A549 (cell line): Measurements from ENCODE around the gene MTRF1L. TPM values are rescaled to one million over a fixed set of nuclear protein-coding genes. Genes with fewer than 3 reads are reported as not detected.

ENCODE experiments used
- ATAC-seq, 2 experiments: fragments of 200-7000 bp in 1 of 2; fragments of >200 bp in 1 of 2; cut with Nextera tagmentation in 1 of 2; cut with Tn5 transposase in 1 of 2; 3 replicates each; pipeline versions ENCODE4 v1.8.0 to v1.9.1; 2018 to 2020; ENCODE audit warnings: mild to moderate bottlenecking in 1 of 2, moderate library complexity in 1 of 2
- CTCF ChIA-PET: fragments of 300-600 bp; sonication (Branson Sonifier 250); formaldehyde crosslinking; extraction: SDS; loops from one replicate; lab custom pipeline; 2021; ENCODE audit warnings: antibody characterized with exemption, inconsistent platforms; lab: Yijun Ruan, JAX
- POLR2A ChIA-PET: fragments of 350-600 bp; formaldehyde crosslinking; extraction: SDS; loops from one replicate; lab custom pipeline; 2021; ENCODE audit warnings: antibody characterized with exemption, inconsistent platforms; lab: Yijun Ruan, JAX
- DNase-seq, 2 experiments: peaks; one replicate each; pipeline versions ENCODE4 v3.0.0 to v3.0.0-alpha.2; 2011 to 2016; ENCODE audit warnings: low read depth in 1 of 2, low spot score in 1 of 2
- FAIRE-seq: peaks from 2 replicates; lab custom pipeline; 2011; peaks lifted over from hg19 to GRCh38; lab: Jason Lieb, UNC
- H3K27ac ChIP-seq, 2 experiments: fragments of >200 bp; sonication (Bioruptor Twin); formaldehyde crosslinking; 3 replicates each; pipeline ENCODE4 v1.5.1; 2016 to 2017
- H3K4me1 ChIP-seq: fragments of >200 bp; sonication (Bioruptor Twin); formaldehyde crosslinking; 3 replicates; pipeline ENCODE4 v1.6.1; 2016
- H3K4me2 ChIP-seq: fragments of >200 bp; sonication (Bioruptor Twin); formaldehyde crosslinking; 3 replicates; pipeline ENCODE4 v1.6.1; 2016
- H3K4me3 ChIP-seq: fragments of >200 bp; sonication (Bioruptor Twin); formaldehyde crosslinking; 3 replicates; pipeline ENCODE4 v1.5.1; 2016
- H3K9me3 ChIP-seq: fragments of >200 bp; sonication (Bioruptor Twin); formaldehyde crosslinking; 3 replicates; pipeline ENCODE4 v1.6.1; 2016
- CBX8 ChIP-seq: fragments of 200-600 bp; sonication (generic); IDR thresholded peaks from 2 replicates; pipeline ENCODE4 v1.6.1; 2016
- CHD4 ChIP-seq: fragments of 200-600 bp; sonication (generic); IDR thresholded peaks from 2 replicates; pipeline ENCODE4 v1.6.1; 2016; ENCODE audit warnings: antibody characterized with exemption, mild to moderate bottlenecking, borderline replicate concordance
- ESRRA ChIP-seq: fragments of 150-350 bp; IDR thresholded peaks from 2 replicates; pipeline ENCODE4 v1.6.1; 2014; ENCODE audit warnings: mild to moderate bottlenecking, low read length, borderline replicate concordance
- FOSL2 ChIP-seq, 2 experiments: fragments of 450-650 bp in 1 of 2; fragments of >200 bp in 1 of 2; sonication (Bioruptor Twin) in 1 of 2; formaldehyde crosslinking; IDR thresholded peaks; 2 replicates each; pipeline versions ENCODE4 v1.5.0 to v1.6.1; 2016 to 2020; ENCODE audit warnings: mild to moderate bottlenecking in 1 of 2, moderate library complexity in 1 of 2
- FOXS1 ChIP-seq: fragments of 250-450 bp; sonication (Bioruptor Pico); IDR thresholded peaks from 2 replicates; pipeline ENCODE4 v1.5.0; 2020; ENCODE audit warnings: mild to moderate bottlenecking, moderate library complexity
- HDAC2 ChIP-seq: fragments of 200-600 bp; sonication (generic); IDR thresholded peaks from 2 replicates; pipeline ENCODE4 v1.6.1; 2016
- JUN ChIP-seq, 2 experiments: fragments of >200 bp; sonication (Bioruptor Twin); formaldehyde crosslinking; IDR thresholded peaks; 2 replicates in 1 of 2; 3 replicates in 1 of 2; pipeline ENCODE4 v1.6.1; 2016 to 2017
- JUNB ChIP-seq: fragments of >200 bp; sonication (Bioruptor Twin); formaldehyde crosslinking; IDR thresholded peaks from 2 replicates; pipeline ENCODE4 v1.6.1; 2016
- KDM1A ChIP-seq: fragments of 200-600 bp; sonication (generic); IDR thresholded peaks from 2 replicates; pipeline ENCODE4 v1.6.1; 2016; ENCODE audit warnings: low read depth, mild to moderate bottlenecking
- KDM5A ChIP-seq: fragments of 200-600 bp; sonication (generic); IDR thresholded peaks from 2 replicates; pipeline ENCODE4 v1.6.1; 2016; ENCODE audit warnings: antibody characterized with exemption, mild to moderate bottlenecking
- RARB ChIP-seq: fragments of 250-450 bp; sonication (Bioruptor Pico); IDR thresholded peaks from 2 replicates; pipeline ENCODE4 v1.8.0; 2021; ENCODE audit warnings: mild to moderate bottlenecking, moderate library complexity
- TP53 ChIP-seq: fragments of 250-450 bp; sonication (Bioruptor Pico); IDR thresholded peaks from 2 replicates; pipeline ENCODE4 v1.5.0; 2021; ENCODE audit warnings: mild to moderate bottlenecking, moderate library complexity
- ZFP36 ChIP-seq: fragments of 450-650 bp; IDR thresholded peaks from 2 replicates; pipeline ENCODE4 v1.6.1; 2014; ENCODE audit warnings: borderline replicate concordance; ENCODE audit not compliant: partially characterized antibody
- ZNF302 ChIP-seq: fragments of 250-450 bp; sonication (Bioruptor Pico); IDR thresholded peaks from 2 replicates; pipeline ENCODE4 v1.9.0; 2021; ENCODE audit warnings: inconsistent platforms, mild to moderate bottlenecking, moderate library complexity
- WGBS: methylation state at CpG from one replicate; pipeline ENCODE4 v1.1.6; 2017; ENCODE audit errors: missing lambda C conversion rate; 5-methylcytosine and 5-hydroxymethylcytosine counted together
- polyA plus RNA-seq, 4 experiments: library from polyadenylated mRNA; depleted of rRNA in 3 of 4; stranded (reverse); fragments of >200 nt; fragmentation: RNase III in 1 of 4; extraction: RNeasy Plus Mini Kit Qiagen cat#74134 plus additional on column Dnase treatment in 1 of 4; gene quantifications; 2 replicates in 3 of 4; 3 replicates in 1 of 4; pipeline ENCODE4 v1.2.3, GENCODE V29; 2011 to 2017
- TF ChIP-seq, protein P1 (sequence below): fragments of 200-600 bp; sonication (generic); IDR thresholded peaks from 2 replicates; pipeline ENCODE4 v1.6.1; 2016; ENCODE audit warnings: antibody characterized with exemption, mild to moderate bottlenecking, moderate library complexity
- TF ChIP-seq, protein P2 (sequence below): IDR thresholded peaks from 2 replicates; pipeline ENCODE4 v1.6.1; 2012; ENCODE audit warnings: low read depth, borderline replicate concordance
- TF ChIP-seq, protein P3 (sequence below): fragments of >200 bp; sonication (Bioruptor Twin); formaldehyde crosslinking; IDR thresholded peaks from 3 replicates; pipeline ENCODE4 v1.6.1; 2016

MTRF1L gene
- polyA plus RNA-seq, 2 of the 4 experiments (the other 2 are of a cell fraction) = 14.3 to 22.6 TPM

DNA sequence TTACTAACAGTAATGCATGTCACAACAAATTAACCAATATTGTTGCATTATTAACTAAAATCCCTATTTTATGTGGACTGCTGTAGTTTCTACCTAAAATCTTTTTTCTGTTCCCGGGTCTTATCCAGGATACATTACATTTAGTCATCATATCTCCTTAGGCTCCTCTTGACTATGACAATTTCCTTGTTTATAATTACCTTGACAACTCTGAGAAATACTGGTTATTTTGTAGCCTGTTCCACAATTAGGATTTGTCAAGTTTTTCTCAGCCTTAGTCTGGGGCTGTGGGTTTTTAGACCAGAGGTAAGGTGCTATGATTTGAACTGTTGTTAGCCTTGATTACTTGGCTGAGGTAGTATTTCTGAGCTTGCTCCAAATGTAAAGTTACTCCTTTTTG is 23.4 kb downstream of the MTRF1L start:
- TF ChIP-seq ZFP36 = no peak
- TF ChIP-seq KDM1A = no peak
- no peak for TF ChIP-seq KDM5A
- TF ChIP-seq, all 56 proteins: peak for 0
- Histone ChIP-seq H3K27ac (no peak overlapping the region), H3K4me1 (peaks cover 46% of the 10 kb centered on the region), H3K4me3 (no peak overlapping the region), H3K4me2 (peak overlapping the region; percentile 90; the same call in 2 of the 3 replicates), H3K9me3 (no peaks in the 10 kb centered on the region)
- FAIRE-seq (no peak), DNase-seq (no peak), ATAC-seq (no peak)
- CTCF ChIA-PET = interaction anchor here (0.6 to 1.3 kb wide), 5 partner anchors 12 to 1465 kb away, joined by 3 to 4 read pairs (median 3); no protein-coding TSS in a partner anchor
- WGBS = 16% methylated on average over 1 of the region's 1 CpG
- POLR2A ChIA-PET = no interaction called here

DNA sequence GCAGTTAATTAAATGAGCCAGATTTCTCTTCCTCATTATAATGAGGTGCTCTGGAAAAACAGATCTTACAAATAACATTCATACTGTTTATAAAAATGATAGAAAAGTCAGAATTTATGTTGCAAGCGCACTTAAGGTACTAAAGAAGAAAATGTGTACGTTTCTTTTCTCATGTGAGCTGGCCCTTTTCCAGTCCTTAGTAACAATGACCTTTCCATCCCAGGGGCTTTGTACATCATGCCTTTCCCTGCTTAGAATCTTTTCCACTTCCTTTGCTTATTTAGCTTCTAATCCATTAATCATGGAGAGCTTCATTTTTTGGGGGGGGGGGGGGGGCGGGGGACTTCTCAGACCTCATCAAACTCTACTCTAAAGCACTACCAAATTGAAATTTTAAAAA is 24.5 kb downstream of the MTRF1L start:
- FAIRE-seq = no peak
- TF ChIP-seq HDAC2 (no peak), FOSL2 (IDR thresholded peaks at IDR 0.05) (no peak), FOSL2 (CRISPR knock-in tag; IDR thresholded peaks at IDR 0.05) (no peak), CBX8 (no peak), TP53 (CRISPR knock-in tag) (no peak), ZNF302 (no peak), KDM1A (no peak), RARB (CRISPR knock-in tag) (no peak), FOXS1 (CRISPR knock-in tag) (no peak), ESRRA (no peak), JUN (IDR thresholded peaks at IDR 0.05) (no peak), JUNB (no peak)
- TF ChIP-seq, protein P1, sequence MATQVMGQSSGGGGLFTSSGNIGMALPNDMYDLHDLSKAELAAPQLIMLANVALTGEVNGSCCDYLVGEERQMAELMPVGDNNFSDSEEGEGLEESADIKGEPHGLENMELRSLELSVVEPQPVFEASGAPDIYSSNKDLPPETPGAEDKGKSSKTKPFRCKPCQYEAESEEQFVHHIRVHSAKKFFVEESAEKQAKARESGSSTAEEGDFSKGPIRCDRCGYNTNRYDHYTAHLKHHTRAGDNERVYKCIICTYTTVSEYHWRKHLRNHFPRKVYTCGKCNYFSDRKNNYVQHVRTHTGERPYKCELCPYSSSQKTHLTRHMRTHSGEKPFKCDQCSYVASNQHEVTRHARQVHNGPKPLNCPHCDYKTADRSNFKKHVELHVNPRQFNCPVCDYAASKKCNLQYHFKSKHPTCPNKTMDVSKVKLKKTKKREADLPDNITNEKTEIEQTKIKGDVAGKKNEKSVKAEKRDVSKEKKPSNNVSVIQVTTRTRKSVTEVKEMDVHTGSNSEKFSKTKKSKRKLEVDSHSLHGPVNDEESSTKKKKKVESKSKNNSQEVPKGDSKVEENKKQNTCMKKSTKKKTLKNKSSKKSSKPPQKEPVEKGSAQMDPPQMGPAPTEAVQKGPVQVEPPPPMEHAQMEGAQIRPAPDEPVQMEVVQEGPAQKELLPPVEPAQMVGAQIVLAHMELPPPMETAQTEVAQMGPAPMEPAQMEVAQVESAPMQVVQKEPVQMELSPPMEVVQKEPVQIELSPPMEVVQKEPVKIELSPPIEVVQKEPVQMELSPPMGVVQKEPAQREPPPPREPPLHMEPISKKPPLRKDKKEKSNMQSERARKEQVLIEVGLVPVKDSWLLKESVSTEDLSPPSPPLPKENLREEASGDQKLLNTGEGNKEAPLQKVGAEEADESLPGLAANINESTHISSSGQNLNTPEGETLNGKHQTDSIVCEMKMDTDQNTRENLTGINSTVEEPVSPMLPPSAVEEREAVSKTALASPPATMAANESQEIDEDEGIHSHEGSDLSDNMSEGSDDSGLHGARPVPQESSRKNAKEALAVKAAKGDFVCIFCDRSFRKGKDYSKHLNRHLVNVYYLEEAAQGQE = no peak
- TF ChIP-seq, protein P2, sequence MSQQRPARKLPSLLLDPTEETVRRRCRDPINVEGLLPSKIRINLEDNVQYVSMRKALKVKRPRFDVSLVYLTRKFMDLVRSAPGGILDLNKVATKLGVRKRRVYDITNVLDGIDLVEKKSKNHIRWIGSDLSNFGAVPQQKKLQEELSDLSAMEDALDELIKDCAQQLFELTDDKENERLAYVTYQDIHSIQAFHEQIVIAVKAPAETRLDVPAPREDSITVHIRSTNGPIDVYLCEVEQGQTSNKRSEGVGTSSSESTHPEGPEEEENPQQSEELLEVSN = no peak
- TF ChIP-seq, protein P3, sequence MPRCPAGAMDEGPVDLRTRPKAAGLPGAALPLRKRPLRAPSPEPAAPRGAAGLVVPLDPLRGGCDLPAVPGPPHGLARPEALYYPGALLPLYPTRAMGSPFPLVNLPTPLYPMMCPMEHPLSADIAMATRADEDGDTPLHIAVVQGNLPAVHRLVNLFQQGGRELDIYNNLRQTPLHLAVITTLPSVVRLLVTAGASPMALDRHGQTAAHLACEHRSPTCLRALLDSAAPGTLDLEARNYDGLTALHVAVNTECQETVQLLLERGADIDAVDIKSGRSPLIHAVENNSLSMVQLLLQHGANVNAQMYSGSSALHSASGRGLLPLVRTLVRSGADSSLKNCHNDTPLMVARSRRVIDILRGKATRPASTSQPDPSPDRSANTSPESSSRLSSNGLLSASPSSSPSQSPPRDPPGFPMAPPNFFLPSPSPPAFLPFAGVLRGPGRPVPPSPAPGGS = no peak
- TF ChIP-seq, all 56 proteins: peak for 0
- Histone ChIP-seq H3K9me3 (no peaks in the 10 kb centered on the region), H3K27ac (no peak overlapping the region), H3K4me3 (no peak overlapping the region), H3K4me2 (peak overlapping the region; percentile 90; the same call in 2 of the 3 replicates), H3K4me1 (peaks cover 46% of the 10 kb centered on the region)
- DNase-seq (no peak), ATAC-seq (no peak)
- POLR2A ChIA-PET = no interaction called here
- WGBS = 70% methylated on average over 3 of the region's 3 CpGs
- CTCF ChIA-PET = interaction anchor here (0.8 to 1.3 kb wide), 3 partner anchors 11 to 22 kb away, joined by 3 to 4 read pairs (median 3); no protein-coding TSS in a partner anchor

DNA sequence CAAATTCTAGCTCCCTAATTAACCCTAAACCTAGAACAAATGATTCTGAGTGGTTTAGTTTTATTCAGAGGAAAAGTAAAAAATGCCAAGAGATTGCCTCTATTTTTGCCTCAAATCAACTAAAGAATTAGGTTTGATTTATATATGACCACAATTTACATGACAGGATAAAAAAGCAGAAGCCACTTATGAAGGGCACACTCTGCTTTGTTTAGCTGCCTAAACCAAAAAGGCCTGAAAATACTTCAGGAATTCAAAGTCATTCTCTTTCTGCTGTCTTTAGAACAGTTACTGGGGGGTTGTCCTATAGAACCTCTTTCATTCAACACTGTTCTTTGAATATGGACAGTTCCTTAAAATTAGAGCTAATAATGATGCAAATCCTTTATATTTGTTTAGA is 25.0 kb downstream of the MTRF1L start:
- H3K4me1 ChIP-seq = peaks cover 46% of the 10 kb centered on the region
- ChIA-PET POLR2A (no interaction called here), CTCF (interaction anchor here (0.8 kb wide), 2 partner anchors 21 to 23 kb away, joined by 3 read pairs; no protein-coding TSS in a partner anchor)
- H3K9me3 ChIP-seq = no peaks in the 10 kb centered on the region
- H3K4me3 ChIP-seq = no peak overlapping the region
- no peak for DNase-seq
- H3K27ac ChIP-seq = no peak overlapping the region
- no peak for FAIRE-seq
- H3K4me2 ChIP-seq = peak overlapping the region; percentile 90; the same call in 1 of the 3 replicates
- no peak for ATAC-seq
- TF ChIP-seq CHD4 = no peak
